HG03135 (cell line): ENCODE data around the gene SMARCAD1.
"Not testable (repeated sequence)": the region's sequence is repeated elsewhere in the genome, so short reads cannot be mapped to it uniquely, and the experiment has no call there.

ENCODE experiments used
- ATAC-seq: cut with Tn5 transposase; IDR thresholded peaks from one replicate; pipeline ENCODE4 v1.9.1; 2021; ENCODE audit warnings: mild to moderate bottlenecking, moderate library complexity; ENCODE audit not compliant: unreplicated experiment

The SMARCAD1 gene

DNA sequence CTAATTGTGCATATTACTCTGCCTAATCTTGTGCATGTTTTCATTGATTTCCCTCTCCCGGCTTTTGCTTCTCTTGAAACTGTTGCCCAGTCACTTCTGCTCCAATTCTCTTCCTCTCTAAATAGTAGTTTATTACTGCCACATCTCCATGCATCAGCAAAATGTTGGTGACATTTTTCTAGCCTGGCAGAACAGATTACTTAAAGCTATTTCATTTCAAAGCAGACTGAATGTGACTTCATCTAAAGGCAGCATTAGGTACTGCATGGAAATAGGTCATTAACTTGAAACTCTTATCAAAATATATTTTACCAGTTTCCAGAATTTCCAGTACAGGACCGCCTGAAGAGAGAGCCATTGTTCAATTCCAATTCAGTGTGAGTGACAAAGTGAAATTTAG is 82.6 kb downstream of the SMARCAD1 start:
- no peak for ATAC-seq

DNA sequence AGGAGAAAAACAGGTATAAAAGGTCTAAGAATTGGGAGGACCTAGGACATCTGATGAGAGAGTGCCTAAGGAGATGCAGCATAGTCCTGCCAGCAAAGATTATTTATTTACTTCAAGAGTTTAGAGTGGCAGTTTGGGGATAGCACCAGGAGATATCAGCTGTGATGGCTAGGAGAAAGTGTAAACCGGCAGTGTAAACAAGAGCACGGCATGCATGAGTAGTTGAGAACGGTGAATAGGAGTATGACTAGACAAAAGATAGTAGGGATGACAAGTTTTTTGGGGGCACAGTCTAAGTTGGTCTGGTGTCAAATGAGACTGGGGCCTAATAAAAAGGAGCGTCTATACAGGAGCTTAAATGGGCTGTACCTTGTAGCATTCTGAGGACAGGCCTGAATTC is 86.3 kb downstream of the SMARCAD1 start:
- ATAC-seq: not testable (repeated sequence)

DNA sequence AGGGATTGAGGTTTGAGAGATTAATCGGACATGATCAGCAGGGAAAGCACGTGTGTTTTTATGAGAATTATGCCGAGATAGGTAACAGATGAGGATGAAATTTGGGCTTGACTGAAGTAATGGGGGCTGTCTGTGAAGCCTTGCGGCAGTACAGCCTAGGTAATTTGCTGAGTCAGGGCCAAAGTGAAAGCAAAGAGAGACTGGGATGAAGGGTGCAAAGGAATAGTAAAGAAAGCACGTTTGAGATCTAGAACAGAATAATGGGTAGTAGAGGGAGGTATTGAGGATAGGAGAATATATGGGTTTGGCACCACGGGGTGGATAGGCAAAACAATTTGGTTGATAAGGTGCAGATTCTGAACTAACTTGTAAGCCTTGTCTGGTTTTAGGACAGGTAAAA is 87.8 kb downstream of the SMARCAD1 start:
- ATAC-seq: not testable (repeated sequence)

DNA sequence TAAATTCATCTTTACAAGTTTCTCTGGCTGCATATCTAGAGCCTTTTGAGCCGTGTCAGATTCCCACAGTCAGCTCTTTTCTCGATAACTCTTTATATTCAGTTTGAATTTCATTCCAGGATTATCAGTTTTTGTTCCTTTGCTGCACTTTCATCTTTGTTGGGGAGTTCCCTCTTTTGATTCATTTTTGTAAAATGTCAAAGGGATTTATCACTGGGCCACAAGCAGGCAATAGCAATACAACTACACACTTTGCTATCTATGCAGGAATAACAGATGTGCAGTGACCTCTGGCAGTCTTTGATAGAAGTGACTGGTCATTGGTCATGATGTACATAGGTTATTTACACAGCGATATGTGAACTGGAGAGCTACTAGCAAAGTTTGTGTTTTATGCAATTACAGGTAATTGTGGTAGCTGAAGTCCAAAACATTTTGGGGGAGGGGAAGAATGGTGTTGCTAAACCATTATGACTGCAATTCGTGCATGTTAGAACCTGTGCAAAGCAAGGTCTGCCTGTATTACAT is 91.1 kb downstream of the SMARCAD1 start:
- ATAC-seq: no peak

DNA sequence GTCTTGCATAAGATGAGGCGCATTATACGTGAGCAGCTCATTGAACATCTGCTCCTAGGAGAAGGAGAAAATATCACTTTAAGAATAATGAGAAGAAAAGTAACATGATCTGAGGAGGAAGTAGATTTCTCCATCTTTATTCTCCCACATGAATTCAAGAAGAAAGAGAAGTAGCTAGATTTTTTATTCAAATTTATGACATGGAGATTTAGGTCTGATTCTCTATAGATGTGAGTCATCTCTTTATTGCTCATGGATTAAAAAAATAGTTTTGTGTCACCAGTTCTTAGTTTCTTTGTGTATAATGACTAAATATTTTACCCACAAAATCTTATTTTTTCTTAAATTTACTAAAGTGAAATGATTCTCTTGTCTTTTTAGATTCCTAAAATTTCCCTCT is 94.5 kb downstream of the SMARCAD1 start:
- ATAC-seq: no peak

DNA sequence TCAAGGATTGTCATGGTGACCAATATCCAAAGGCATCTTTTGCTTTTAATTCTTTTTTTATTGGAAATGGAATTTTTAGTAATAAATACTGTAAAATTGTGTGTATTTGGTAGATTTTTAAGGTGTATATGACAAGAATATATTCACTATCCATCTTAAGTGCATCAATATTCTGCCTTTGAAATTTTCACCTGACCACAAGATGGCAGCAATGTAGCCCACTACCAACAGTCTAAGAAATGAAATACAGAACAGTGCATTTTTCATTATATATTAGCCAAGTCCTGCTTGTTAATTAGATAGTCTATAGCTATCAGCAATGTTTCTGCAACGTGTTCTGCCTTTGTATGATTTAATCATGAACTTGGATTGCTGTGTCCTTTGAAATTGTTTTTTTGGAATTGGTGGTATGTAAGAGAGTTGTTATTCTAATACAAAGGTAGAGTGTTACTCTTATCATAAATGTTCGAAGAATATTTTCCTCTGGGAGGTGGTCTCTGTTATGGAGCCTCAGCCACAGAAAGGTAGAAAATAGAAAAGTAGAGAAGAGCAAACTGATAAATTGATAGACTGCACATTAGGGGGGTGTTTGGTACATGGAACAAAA is 96.8 kb downstream of the SMARCAD1 start:
- ATAC-seq: no peak

DNA sequence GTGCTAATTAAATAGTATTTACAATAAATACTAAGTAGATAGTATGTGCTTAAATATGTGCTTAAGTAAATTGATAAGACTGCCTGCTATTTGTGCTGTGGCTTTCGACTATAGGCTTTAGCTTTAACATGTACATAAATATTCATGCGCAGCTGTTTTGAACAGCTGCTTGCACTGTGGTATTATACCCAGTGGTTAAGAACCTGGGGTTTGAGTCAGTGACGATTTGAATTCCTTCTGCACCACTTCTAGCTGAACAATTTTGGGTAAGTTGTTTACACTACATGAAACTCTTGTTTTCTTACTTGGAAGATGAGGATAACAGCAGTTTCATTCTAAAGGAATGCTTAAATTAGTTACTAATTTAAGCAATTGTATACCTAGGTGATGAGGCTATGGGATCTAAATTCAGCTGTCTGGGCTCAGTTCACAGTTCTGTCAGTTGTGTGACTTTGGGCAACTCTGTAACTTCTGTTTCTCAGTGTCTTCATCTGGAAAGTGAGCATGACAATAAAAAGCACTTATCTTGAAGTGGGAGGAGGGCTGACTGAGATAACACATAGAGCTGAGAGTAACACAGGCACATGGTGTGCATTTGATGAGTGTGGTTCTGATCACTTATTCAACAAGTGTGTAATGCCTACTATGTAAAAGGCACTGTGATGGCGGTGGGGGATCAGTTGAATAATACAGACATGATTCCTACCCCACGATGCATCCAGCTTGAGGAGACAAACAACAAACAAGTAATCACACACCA is 98.0 kb downstream of the SMARCAD1 start:
- no peak for ATAC-seq

DNA sequence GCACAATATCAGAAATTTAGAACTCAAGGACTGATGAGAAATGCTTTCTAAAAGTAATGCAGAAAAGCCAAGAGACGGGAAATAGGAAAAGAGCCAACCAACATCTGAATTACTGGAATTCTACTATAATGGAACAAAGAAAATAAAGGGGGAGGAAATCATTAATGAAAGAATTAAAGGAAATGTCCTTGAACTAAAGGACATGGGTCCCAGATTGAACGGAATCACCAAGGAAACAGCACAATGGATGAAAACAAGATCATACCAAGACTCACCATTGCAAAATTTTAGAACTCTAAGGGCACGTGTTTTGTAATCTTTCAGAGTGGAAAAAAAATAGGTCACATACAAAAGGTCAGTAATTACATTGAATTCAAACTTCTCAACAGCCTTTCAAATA is 99.0 kb downstream of the SMARCAD1 start:
- no peak for ATAC-seq

DNA sequence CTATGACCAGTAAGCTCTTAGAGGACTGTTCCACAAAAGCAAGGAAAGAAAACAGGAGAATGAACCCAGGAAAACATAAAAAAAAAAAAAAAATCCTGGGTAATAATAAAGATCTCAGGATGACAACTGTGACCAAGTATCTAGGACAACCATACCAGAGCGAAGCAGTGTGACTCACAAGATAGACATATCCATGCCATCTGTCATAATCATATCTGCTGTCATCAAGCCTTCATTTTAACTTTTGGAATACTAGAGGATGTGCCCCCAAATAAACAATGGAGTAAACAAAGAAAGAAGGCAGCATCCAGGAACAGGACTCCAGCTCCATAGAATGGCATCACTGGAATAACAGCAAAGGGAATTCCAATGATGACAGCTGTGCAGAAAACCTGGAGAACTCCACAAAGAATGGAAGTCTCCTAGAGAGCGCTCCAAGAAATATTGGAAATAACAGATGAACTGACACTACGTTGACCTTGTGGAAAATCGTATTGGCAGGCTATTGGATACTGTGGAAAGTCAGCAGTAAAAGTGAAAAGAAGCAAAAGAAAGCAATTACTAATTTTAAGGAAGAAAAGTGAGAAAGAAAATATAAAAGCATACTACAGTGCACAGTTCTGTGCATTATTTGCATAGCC is 99.7 kb downstream of the SMARCAD1 start:
- ATAC-seq: no peak

DNA sequence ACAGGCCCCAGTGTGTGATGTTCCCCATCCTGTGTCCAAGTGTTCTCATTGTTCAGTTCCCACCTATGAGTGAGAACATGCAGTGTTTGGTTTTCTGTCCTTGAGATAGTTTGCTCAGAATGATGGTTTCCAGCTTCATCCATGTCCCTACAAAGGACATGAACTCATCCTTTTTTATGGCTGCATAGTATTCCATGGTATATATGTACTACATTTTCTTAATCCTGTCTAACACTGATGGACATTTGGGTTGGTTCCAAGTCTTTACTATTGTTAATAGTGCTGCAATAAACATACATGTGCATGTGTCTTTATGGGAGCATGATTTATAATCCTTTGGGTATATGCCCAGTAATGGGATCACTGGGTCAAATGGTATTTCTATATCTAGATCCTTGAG is 112.3 kb downstream of the SMARCAD1 start:
- ATAC-seq: not testable (repeated sequence)

DNA sequence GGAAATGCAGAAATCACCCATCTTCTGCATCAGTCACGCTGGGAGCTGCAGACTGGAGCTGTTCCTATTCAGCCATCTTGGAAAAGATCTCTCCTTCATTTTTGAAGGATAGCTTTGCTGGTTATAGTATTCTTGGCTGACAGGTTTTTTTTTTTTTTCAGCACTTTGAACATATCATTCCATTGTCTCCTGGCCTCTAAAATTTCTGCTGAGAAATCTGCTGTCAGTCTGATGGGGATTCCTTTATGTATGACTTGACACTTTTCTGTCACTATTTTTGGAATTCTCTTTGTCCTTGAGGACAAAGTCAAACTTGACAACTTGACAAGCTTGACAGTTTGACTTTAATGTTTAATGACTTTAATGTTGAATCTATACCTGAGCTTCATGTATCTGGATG is 118.2 kb downstream of the SMARCAD1 start:
- no peak for ATAC-seq

DNA sequence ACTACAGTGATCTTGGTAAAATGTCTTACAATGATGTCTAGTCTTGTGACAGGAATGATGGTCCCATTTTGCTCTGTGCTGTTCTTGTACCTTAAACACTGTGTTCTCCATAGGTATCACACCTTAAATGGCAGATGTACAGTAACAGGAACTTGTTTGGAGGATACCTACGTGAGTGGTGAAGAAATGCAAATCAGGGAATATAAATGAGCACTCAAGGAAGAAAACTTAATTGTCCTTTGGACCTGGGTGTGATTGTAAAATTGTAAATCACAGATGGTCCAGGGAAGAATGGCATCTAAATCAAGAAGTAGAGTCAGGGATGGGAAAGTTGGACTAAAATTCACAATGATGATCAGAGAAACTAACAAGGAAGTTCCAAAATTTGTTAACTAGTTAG is 122.3 kb downstream of the SMARCAD1 start:
- no peak for ATAC-seq

DNA sequence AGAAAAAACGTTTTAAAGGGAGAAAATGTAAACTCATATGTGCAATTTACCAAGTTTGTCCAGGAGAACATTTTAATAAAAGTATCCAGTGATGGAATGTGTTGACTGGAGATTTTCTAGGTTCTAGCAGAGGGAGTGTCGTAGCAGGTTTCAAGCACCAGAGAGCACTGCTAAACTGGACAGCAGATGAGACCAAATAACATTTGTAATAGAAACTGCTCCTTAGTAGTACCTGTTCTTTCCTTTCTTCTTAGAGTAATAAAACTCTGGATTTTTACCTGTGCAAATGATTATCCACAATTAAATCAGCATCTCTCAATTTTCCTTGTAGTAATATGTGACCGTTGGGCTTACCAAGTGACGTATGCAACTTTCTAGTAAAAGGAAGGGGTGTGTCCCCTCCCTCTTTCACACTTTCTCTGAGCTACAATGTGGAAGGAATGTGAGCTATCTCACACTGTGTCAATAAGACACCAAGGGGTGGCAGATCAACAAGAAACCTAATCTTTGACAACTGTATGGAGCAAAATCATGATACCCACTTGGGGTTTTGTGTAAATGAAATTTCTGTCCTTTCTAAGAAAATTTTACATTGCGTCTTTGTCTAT is 125.4 kb downstream of the SMARCAD1 start:
- no peak for ATAC-seq

DNA sequence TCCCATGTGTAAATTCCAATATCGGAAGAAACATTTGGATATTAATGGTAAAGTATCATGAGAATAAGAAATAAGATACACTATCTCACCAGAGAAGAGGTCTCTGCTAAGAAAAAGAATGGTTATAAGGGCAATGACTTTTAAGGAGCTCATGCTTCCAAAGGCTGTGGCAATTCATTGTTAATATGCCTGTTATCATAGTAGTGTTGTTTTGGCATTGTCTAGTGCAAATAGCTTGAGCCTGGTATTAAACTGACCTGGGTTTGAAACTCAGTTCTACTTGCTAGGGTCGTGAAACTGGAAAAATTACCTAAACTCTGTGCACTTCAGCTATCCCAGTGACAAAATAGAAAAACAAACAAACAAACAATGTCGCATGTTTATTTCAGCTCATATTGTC is 126.2 kb downstream of the SMARCAD1 start:
- ATAC-seq: no peak

DNA sequence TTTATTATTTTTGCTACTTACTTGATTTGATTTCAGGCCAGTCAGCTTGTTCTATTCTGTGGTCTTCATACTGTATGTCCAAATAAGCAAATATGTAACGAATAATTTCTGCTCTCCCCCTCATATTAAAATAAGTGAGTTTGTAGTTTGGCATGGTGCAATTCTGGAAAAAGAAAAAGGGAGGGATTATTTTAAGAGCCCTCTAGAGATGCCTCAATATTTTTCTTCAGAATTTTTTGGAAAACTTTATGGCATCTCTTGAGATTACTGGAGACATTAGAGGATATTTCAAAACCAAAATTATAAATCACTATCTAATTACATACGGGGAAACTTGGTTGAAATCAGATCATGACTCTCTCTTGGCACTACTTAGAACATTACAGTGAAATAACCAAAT is 126.8 kb downstream of the SMARCAD1 start:
- no peak for ATAC-seq

DNA sequence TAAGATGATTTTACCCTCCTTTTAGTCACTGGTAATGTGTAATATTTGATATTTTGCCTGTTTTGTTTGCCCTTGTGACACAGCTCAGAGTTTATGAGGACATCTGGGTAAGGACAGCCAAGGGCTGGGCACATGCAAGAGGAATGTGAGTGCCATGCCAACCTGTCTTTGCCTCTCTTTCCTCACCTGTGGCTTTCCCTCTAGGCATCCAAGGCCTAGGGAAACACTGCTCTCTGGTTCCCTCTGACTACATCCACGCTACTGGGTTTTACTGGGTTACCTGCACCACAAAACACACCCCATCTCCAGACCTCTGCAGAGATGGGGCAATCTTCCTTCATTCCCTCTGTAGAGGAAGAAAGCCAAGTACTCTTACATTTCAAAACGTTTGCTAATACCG is 127.3 kb downstream of the SMARCAD1 start:
- ATAC-seq: no peak

DNA sequence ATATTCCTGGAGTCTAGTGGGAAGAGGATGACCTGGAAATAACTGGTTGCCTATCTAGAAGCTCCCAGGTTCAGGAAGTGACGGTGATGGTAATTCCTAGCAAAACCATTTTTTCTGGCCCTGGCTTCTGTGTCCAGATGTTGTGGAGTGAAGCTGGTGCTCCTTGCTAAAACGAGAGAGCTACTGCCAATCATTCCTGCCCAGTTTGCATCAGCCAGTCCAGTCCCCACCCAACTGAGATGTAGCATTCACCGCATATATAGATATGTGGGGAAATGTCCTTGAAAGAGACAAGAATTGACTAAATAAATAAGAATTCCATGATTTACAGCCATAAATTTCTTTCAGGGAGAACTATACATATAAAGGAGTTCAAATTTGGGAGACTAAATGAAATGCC is 128.6 kb downstream of the SMARCAD1 start:
- no peak for ATAC-seq

DNA sequence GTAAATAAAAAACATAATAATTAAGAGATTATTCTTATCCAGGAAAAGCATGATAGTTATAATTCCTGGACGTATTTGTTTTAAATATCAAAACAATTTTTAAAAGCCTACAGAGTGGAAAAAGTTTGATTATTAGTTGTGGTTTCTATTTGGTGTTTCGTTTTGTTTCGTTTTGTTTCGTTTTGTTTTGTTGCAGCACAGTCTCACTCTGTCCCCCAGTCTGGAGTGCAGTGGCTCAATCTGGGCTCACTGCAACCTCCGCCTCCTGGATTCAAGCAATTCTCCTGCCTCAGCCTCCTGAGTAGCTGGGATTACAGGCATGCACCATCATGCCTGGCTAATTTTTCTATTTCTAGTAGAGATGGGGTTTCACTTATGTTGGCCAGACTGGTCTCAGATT is 129.1 kb downstream of the SMARCAD1 start:
- not testable (repeated sequence) for ATAC-seq

DNA sequence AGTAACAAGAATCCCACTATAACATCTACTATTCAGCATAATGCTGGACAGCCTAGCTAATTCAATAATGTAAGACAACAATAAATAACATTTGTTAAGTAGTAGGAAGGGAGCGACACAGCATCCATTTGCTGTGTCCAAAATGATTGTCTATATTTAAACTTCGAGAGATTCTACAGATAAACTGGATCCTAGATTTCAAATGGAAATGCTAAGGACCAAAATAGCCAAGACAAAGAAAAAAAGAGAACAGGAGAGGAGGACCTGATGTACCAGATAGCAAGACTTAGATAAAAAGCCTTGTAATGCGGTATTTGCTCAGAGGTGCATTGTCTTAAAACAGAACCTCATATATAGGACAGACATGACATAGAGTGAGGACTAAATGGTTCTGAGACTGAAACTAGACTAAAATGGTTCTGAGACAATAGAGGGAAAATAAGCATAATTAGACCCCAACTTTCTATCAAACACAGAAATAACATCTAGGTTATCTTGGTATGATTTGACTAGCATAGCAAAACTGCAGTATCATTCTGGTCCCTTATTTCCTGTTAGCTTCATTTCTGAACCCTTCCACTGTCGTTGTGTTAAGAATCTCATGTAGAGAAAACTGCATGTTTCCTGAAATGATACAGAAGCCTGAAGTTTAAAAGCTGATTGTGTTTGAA is 131.2 kb downstream of the SMARCAD1 start:
- no peak for ATAC-seq

DNA sequence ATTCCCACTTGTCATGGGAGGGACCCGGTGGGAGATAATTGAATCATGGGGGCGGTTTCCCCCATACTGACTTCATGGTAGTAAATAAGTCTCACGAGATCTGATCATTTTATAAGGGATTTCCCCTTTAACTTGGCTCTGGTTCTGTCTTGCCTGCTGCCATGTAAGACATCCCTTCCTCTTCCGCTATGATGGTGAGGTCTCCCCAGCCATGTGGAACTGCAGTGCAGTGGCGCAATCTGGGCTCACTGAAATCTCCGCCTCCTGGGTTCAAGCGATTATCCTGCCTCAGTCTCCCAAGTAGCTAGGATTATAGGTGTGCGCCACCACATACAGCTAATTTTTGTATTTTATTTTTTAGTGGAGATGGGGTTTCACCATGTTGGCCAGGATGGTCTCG is 132.1 kb downstream of the SMARCAD1 start:
- ATAC-seq: no peak
